SK-N-SH treated with all-trans-retinoic acid at 6 μM for 48 hours (cell line): ENCODE results near the gene ABITRAM.

Experiments used
- ATAC-seq: fragments of 200-7000 bp; cut with Tn5 transposase; 3 replicates; pipeline ENCODE4 v1.9.1; 2020; ENCODE audit warnings: mild to moderate bottlenecking, moderate library complexity
- ARNTL ChIP-seq: fragments of 450-650 bp; formaldehyde crosslinking; IDR thresholded peaks from 2 replicates; pipeline ENCODE4 v1.5.0; 2020; ENCODE audit warnings: low read depth, mild to moderate bottlenecking, moderate library complexity, borderline replicate concordance
- BACH2 ChIP-seq: fragments of 250-450 bp; sonication (Bioruptor Pico); IDR thresholded peaks from 2 replicates; pipeline ENCODE4 v1.9.0; 2021; ENCODE audit warnings: mild to moderate bottlenecking, borderline replicate concordance
- CREB5 ChIP-seq: fragments of 250-450 bp; sonication (Bioruptor Pico); IDR thresholded peaks from 2 replicates; pipeline ENCODE4 v1.5.1; 2020; ENCODE audit warnings: low read depth, mild to moderate bottlenecking, moderate library complexity
- CSDC2 ChIP-seq: fragments of 250-450 bp; sonication (Bioruptor Pico); IDR thresholded peaks from 2 replicates; pipeline ENCODE4 v1.5.0; 2020; ENCODE audit warnings: mild to moderate bottlenecking, moderate library complexity
- CSRNP3 ChIP-seq: fragments of 250-450 bp; sonication (Bioruptor Pico); IDR thresholded peaks from 2 replicates; pipeline ENCODE4 v1.5.1; 2021; ENCODE audit warnings: mild to moderate bottlenecking, moderate library complexity
- ESRRG ChIP-seq: fragments of 250-450 bp; sonication (Bioruptor Pico); IDR thresholded peaks from 2 replicates; pipeline ENCODE4 v1.6.1; 2021; ENCODE audit warnings: mild to moderate bottlenecking
- GLIS3 ChIP-seq: fragments of 250-450 bp; sonication (Bioruptor Pico); IDR thresholded peaks from 2 replicates; pipeline ENCODE4 v1.5.0; 2020; ENCODE audit warnings: mild to moderate bottlenecking, moderate library complexity
- OSR1 ChIP-seq: fragments of 250-450 bp; sonication (Bioruptor Pico); IDR thresholded peaks from 2 replicates; pipeline ENCODE4 v1.8.0; 2022; ENCODE audit warnings: moderate library complexity, mild to moderate bottlenecking, inconsistent platforms
- PATZ1 ChIP-seq: fragments of 250-450 bp; sonication (Bioruptor Pico); IDR thresholded peaks from 2 replicates; pipeline ENCODE4 v1.8.0; 2020; ENCODE audit warnings: mild to moderate bottlenecking, moderate library complexity, borderline replicate concordance
- PPARA ChIP-seq: fragments of 250-450 bp; sonication (Bioruptor Pico); IDR thresholded peaks from 2 replicates; pipeline ENCODE4 v1.5.0; 2020; ENCODE audit warnings: mild to moderate bottlenecking, borderline replicate concordance
- RARB ChIP-seq: fragments of 250-450 bp; sonication (Bioruptor Pico); IDR thresholded peaks from 2 replicates; pipeline ENCODE4 v1.8.0; 2021; ENCODE audit warnings: mild to moderate bottlenecking, moderate library complexity
- SNAI2 ChIP-seq: fragments of 250-450 bp; sonication (Bioruptor Pico); IDR thresholded peaks from 2 replicates; pipeline ENCODE4 v1.5.0; 2020; ENCODE audit warnings: mild to moderate bottlenecking, moderate library complexity
- TOX ChIP-seq: fragments of 250-450 bp; sonication (Bioruptor Pico); IDR thresholded peaks from 2 replicates; pipeline ENCODE4 v1.8.0; 2021; ENCODE audit warnings: mild to moderate bottlenecking, moderate library complexity, borderline replicate concordance
- ZC3H10 ChIP-seq: fragments of 250-450 bp; sonication (Bioruptor Pico); IDR thresholded peaks from 2 replicates; pipeline ENCODE4 v1.5.1; 2021; ENCODE audit warnings: mild to moderate bottlenecking, moderate library complexity
- ZFP3 ChIP-seq: fragments of 250-450 bp; sonication (Bioruptor Pico); IDR thresholded peaks from 2 replicates; pipeline ENCODE4 v1.5.0; 2020; ENCODE audit warnings: mild to moderate bottlenecking, moderate library complexity
- ZNF565 ChIP-seq: fragments of 450-650 bp; formaldehyde crosslinking; conservative IDR thresholded peaks from 2 replicates; pipeline ENCODE4 v1.5.0; 2020; ENCODE audit warnings: low read depth, mild to moderate bottlenecking, moderate library complexity
- ZNF70 ChIP-seq: fragments of 450-650 bp; formaldehyde crosslinking; IDR thresholded peaks from 2 replicates; pipeline ENCODE4 v1.5.0; 2020; ENCODE audit warnings: mild to moderate bottlenecking, moderate library complexity
- ZNF8 ChIP-seq: fragments of 450-650 bp; formaldehyde crosslinking; IDR thresholded peaks from 2 replicates; pipeline ENCODE4 v1.5.0; 2020; ENCODE audit warnings: mild to moderate bottlenecking, moderate library complexity
- TF ChIP-seq, protein P1 (sequence below): fragments of 250-450 bp; sonication (Bioruptor Pico); IDR thresholded peaks from 2 replicates; pipeline ENCODE4 v1.8.0; 2021; ENCODE audit warnings: low read depth, mild to moderate bottlenecking, moderate library complexity, borderline replicate concordance
- TF ChIP-seq, protein P2 (sequence below): fragments of 250-450 bp; sonication (Bioruptor Pico); IDR thresholded peaks from 2 replicates; pipeline ENCODE4 v1.5.0; 2020; ENCODE audit warnings: mild to moderate bottlenecking, moderate library complexity

ABITRAM gene

DNA sequence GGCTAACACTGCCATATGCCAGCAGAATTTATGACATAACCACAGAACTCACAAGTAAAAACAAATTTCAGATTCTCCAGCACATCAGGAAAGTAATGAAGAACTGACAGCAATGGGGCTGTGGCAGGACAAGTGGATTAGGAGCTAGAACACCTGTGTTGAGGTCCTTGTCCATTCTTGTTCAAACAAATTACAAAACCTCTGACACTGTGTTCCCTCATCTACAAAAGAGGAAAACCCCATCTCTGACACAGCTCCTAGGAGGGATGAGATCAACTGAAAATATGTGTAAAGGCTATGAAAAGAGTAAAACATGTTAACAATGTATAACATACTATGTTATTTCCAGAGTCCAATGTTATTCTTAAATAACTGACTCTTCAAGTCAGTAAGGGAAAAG lies 23.8 kb upstream of the ABITRAM start:
- ATAC-seq, result no peak
- no peak for TF ChIP-seq CSRNP3 (CRISPR knock-in tag)
- no peak for TF ChIP-seq ESRRG (CRISPR knock-in tag)
- TF ChIP-seq ZNF565 (CRISPR knock-in tag), result no peak
- TF ChIP-seq PATZ1 (CRISPR knock-in tag), result no peak
- TF ChIP-seq, protein P1, sequence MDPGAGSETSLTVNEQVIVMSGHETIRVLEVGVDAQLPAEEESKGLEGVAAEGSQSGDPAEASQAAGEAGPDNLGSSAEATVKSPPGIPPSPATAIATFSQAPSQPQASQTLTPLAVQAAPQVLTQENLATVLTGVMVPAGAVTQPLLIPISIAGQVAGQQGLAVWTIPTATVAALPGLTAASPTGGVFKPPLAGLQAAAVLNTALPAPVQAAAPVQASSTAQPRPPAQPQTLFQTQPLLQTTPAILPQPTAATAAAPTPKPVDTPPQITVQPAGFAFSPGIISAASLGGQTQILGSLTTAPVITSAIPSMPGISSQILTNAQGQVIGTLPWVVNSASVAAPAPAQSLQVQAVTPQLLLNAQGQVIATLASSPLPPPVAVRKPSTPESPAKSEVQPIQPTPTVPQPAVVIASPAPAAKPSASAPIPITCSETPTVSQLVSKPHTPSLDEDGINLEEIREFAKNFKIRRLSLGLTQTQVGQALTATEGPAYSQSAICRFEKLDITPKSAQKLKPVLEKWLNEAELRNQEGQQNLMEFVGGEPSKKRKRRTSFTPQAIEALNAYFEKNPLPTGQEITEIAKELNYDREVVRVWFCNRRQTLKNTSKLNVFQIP (CRISPR knock-in tag), result no peak
- TF ChIP-seq GLIS3 (CRISPR knock-in tag), result no peak
- TF ChIP-seq TOX (CRISPR knock-in tag), result no peak

- ATAC-seq, result no peak
- TF ChIP-seq RARB, result no peak
- no peak for TF ChIP-seq BACH2 (CRISPR knock-in tag)
- no peak for TF ChIP-seq CSRNP3 (CRISPR knock-in tag)
- no peak for TF ChIP-seq CSDC2
- TF ChIP-seq TOX (CRISPR knock-in tag), result no peak
- no peak for TF ChIP-seq ZNF70 (CRISPR knock-in tag)
- TF ChIP-seq PPARA, result no peak
- TF ChIP-seq ESRRG (CRISPR knock-in tag), result no peak
- no peak for TF ChIP-seq ZFP3 (CRISPR knock-in tag)
- no peak for TF ChIP-seq SNAI2 (CRISPR knock-in tag)
- TF ChIP-seq ZNF565 (CRISPR knock-in tag), result no peak
- TF ChIP-seq GLIS3 (CRISPR knock-in tag), result no peak
- TF ChIP-seq, protein P2, sequence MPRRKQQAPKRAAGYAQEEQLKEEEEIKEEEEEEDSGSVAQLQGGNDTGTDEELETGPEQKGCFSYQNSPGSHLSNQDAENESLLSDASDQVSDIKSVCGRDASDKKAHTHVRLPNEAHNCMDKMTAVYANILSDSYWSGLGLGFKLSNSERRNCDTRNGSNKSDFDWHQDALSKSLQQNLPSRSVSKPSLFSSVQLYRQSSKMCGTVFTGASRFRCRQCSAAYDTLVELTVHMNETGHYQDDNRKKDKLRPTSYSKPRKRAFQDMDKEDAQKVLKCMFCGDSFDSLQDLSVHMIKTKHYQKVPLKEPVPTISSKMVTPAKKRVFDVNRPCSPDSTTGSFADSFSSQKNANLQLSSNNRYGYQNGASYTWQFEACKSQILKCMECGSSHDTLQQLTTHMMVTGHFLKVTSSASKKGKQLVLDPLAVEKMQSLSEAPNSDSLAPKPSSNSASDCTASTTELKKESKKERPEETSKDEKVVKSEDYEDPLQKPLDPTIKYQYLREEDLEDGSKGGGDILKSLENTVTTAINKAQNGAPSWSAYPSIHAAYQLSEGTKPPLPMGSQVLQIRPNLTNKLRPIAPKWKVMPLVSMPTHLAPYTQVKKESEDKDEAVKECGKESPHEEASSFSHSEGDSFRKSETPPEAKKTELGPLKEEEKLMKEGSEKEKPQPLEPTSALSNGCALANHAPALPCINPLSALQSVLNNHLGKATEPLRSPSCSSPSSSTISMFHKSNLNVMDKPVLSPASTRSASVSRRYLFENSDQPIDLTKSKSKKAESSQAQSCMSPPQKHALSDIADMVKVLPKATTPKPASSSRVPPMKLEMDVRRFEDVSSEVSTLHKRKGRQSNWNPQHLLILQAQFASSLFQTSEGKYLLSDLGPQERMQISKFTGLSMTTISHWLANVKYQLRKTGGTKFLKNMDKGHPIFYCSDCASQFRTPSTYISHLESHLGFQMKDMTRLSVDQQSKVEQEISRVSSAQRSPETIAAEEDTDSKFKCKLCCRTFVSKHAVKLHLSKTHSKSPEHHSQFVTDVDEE, result no peak
- TF ChIP-seq ZNF8 (CRISPR knock-in tag), result no peak
- TF ChIP-seq ARNTL (CRISPR knock-in tag), result no peak
- TF ChIP-seq OSR1 (CRISPR knock-in tag), result no peak
- TF ChIP-seq CREB5 (CRISPR knock-in tag), result no peak
- no peak for TF ChIP-seq ZC3H10 (CRISPR knock-in tag)
- TF ChIP-seq, protein P1 (CRISPR knock-in tag), result no peak
These were observed 23.3 kb upstream of the ABITRAM start for GRCh38 chr9:108910914-108911313.
